HG03097 (cell line): ENCODE measurements around the gene MTURN.

ENCODE experiments used
- ATAC-seq: cut with Tn5 transposase; IDR thresholded peaks from one replicate; pipeline ENCODE4 v1.9.1; 2021; ENCODE audit not compliant: unreplicated experiment, low FRiP score

MTURN gene

GRCh38 chr7:30200591-30200990, 65.8 kb downstream of the MTURN start:
- ATAC-seq = no peak

- ATAC-seq = no peak
These were observed 66.4 kb downstream of the MTURN start for GRCh38 chr7:30201161-30201666.

GRCh38 chr7:30201921-30202320, 67.1 kb downstream of the MTURN start:
- no peak for ATAC-seq

- ATAC-seq = no peak
These were observed 67.9 kb downstream of the MTURN start for GRCh38 chr7:30202671-30203070.

DNA sequence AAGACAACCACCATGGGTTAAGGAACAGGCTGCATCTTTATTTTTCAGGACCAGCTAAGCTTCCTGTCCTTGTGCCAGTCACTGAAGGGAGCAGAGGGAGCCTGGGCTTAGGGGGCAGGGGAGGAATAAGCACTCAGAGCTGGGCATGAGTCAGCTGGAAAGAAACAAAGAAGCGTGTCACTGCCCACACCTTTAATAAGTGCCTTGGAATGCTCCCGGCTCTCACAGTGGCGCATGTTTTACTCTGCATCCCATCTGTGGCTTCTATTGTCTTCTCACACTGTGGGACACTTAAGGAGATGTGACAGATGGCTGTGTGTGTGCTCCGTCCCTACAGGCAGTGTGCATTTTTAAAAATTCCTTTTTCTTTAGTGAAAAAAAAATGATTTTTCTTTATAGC, 71.7 kb downstream of the MTURN start:
- no peak for ATAC-seq

GRCh38 chr7:30206942-30207341, 72.2 kb downstream of the MTURN start:
- ATAC-seq = no peak

- no peak for ATAC-seq
These were observed 72.6 kb downstream of the MTURN start for GRCh38 chr7:30207376-30207775.

DNA sequence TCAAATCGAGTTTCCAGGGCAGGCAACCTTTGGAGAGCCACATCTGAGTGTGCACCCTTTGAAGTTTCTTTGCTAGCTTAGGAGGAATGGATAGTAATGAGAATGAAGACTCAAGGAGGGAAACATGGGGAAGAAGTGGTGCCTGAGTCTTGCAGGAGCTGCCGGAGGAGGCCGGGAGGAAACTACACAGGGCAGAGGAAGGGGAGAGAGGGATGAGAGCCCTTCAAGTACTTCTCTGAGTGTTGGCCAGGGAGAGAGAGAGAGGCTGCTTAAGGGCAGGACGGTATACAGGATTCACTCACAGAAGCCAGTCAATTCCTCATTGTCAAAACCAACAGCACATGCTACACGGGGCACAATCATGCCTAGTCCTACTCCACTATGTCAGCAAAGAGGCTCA, 75.2 kb downstream of the MTURN start:
- no peak for ATAC-seq
